Measurements from ENCODE around the gene GRM1.

GRM1 gene

DNA sequence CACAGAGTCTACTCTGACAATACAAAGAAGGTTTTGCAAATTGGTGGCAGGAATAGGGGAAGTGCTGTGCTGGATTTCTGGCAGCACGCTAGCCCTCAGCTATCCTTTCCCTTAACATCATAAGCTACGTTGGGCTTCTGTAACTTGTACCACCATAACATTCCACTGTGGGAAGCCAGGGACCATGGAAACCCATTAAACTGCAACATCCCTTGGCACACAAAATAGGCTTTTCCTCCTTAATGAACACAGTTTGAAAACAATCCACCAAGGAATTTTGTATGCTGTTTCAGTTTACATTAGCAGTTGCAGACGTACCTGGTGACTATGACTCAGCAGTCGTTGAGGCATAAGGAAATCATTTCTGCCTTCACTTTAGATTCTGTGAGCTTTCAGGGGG lies 310.9 kb downstream of the GRM1 start:
- no peak for DNase-seq

DNA sequence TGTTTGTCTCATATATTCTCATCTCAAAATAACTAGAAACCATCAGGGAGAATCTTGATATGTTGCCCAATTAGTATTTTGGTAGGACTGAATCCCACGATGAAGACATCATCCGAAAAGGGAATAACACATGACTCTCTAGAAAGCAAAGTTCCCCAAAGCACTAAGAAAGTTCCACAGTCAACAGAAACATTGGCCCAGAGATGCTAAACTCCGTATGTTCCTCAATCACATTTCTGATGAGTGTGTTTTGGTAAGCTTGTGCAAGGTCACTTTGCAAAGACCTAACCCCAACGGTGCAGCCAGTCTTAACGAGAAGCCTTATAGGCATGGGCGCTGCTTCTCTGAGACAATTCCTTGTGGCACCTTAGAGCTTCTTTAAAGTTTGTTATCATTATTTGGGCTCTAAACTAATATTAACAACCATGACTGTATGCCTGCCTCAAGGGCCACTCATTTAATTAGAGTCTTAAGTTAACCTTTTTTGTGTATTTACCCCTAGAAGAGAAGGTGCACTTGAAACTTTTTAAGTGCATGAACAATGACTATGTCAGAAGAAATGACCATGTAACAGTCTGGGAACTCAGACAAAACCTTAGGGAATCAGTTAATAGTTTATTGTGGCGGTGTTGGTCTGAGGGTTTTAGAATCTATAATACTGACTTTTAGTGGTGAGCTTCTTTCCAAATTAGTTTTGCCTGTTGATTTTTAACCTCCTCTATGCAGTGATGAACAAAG lies 312.8 kb downstream of the GRM1 start:
- DNase-seq = no peak

DNA sequence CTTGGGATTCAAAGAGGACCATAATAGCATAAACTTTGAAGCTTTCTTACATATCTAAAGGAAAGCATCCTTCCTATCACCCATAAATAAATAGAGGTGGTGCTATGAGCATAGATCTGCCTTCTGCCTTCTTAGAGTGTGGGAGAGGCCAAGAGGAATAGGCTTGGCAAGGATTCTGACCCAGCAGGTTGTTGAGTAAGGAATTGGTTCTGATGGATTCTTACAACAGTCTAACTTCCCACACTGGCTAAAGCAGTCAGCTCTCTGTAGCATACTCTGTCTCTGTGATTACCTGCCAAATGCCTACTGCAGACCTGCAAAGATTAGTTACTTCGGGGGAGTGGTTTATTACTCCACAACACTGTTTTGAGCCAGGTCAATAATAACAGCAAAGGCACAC lies 316.7 kb downstream of the GRM1 start:
- no peak for DNase-seq

DNA sequence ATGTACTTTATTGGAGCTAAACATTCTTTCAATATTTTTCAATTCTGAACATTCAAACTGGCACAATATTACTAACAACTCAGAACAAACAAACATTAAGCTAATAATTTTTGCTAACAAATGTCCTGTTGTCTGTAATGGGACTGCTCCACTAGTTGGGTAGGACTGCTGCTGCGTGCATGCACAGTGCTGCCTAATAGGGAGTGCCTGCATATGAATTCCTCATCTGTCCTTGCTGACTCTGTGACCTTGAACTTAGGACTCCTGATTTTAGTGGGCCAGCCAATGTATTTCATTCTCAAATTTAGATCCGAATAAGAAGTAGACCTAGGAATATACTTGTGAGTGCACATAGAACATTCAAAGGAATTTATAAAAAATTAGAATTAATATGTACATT lies 318.2 kb downstream of the GRM1 start:
- DNase-seq = no peak

DNA sequence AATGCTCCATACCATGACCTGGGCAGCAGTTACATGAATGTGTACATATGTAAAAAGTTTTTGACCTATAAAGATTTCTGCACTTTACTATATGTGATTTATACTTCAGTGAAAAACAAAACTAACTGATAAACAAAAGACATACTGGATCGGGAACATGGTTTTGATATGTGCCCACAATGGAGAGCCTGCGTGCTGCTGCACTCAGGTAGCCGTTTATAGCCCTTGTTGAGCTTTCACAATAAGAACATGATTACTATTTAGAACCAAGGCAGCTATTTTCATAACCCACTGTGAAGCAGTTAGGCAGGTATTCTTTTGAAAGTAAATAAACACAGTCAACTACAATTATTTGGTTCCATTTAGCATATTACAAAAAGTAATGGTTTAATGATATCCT lies 318.8 kb downstream of the GRM1 start:
- no peak for DNase-seq

DNA sequence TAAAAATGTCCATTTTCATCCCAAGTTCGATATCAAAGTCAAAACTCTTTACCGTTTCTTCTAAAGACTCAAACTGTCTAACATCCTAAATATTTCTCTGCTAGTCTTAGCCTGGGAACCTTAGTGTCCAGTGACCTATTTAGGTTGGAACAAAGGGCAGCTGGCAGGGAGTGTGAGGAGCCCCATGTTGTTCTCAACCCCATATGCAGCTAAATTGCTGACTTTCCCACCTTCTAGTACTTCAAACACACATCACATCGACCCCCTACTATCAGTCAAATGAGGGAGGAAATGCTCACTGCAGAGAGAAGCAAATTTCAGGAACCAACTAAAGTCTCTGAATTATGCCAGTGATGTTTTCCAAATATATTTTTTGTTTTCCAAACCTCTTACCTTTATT lies 322.2 kb downstream of the GRM1 start:
- no peak for DNase-seq

DNA sequence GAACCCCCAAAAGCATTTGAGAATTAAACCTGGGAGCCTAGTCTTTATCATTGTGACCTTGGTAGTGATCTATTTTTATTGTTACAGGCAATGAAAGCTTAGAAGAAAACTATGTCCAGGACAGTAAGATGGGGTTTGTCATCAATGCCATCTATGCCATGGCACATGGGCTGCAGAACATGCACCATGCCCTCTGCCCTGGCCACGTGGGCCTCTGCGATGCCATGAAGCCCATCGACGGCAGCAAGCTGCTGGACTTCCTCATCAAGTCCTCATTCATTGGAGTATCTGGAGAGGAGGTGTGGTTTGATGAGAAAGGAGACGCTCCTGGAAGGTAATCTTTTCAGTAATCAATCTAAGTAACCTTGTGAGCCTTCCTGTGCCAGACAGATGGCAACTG lies 323.3 kb downstream of the GRM1 start:
- DNase-seq = no peak

DNA sequence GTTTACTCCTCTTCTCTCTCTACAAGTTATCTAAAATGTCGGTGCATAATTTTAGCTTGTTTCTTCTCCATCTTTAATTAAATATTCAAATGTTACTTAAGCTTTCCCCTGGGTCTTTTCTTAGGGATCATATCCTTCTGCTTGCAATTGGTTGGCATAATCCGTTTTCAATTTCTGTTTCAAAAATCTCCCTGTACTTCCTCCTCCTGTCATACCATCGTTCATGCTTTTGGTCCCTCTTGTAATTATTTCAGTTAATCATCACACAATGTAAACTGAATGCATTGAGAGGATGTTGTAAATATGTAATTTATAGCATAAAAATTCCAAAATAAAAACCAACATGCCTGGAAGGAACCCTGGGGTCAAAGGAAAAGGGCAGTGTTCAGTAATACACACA lies 325.6 kb downstream of the GRM1 start:
- no peak for DNase-seq

DNA sequence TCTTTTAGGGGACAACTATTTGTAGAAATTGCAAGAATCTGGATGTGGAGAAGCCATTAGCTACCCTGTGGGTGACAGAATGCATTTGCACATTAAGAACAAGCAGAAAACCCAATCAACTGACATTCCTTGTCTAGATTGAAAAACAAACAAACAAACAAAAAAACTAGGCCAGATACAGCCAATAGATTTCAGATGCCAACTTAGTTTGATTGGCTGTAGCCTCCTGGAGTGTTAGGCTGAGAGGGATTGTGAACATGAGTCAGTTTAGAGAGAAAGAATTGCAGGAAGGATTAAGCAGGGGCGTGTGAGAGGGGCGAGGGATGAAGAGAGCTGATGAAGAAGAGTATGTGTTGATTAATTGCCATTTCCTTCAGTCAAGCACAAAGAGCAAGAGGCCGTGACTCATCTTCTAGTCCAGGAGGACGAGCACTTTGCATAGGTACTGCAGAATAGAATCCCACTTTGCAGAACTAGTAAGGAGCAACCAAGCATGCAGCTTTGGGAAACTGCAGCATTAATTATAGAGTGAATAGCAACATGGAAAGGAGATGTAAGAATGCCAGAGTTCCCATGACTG lies 326.7 kb downstream of the GRM1 start:
- no peak for DNase-seq

DNA sequence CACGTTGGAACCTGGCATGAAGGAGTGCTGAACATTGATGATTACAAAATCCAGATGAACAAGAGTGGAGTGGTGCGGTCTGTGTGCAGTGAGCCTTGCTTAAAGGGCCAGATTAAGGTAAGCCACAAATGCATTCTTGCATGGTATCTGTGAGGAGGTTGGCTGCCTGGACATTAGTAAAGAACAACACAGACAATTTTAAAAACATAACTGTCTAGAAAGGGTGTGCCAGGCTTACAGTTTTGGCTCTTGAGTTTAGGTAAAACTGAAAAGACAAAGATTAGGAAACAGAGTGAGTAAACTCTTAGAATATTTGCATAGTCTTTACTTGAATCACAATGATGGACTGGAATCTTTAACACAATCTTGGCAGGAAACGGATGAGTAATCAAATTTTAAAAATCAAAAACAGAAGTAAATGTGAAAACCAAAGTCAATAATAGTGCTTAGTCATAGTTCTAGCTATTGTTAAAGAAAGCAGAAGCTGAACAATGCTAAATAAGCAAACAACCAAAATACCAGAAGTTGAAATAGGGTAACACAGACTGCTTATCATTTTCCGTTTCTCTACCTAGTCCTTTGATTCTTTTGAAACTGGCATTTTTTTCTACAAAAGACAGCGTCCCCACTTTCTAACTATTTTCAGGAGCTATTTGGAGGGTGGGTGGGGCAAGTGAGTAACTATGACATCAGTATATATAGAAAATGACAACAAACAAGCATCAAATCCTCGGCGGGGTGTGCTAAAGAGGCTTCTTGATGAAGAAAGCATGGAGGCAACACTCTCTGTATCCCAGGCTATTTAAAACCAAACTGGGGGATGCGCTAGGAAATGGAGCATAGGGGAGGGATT lies 328.9 kb downstream of the GRM1 start:
- DNase-seq = no peak

DNA sequence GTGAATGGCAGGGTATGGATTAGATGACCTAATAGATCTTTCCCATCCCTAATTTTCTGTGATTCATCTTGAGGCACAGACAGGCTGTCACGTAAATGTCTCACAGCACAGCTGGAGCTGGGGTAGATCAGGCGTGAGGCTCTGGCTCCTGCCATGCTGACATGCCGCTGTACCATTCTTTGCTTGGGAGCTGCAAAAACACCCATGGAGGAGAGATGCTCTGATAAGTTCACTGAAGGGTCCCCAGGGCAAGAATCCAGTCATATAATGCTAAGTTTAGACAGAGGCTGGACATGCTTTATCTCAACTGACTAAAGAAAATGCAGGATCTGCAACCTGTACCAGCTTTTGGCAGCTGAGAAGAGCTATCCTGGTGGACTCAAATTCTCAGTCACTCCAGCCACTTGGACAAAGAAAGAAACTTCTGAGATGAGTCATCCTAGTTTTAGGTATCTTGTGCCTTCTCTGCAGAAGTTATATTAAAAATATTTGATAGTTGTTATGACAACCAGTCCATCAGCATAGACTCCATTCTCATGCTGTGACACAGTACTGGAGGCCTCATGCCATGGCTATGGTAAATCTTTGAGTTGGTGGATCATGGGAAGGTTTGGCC lies 329.7 kb downstream of the GRM1 start:
- DNase-seq = no peak

DNA sequence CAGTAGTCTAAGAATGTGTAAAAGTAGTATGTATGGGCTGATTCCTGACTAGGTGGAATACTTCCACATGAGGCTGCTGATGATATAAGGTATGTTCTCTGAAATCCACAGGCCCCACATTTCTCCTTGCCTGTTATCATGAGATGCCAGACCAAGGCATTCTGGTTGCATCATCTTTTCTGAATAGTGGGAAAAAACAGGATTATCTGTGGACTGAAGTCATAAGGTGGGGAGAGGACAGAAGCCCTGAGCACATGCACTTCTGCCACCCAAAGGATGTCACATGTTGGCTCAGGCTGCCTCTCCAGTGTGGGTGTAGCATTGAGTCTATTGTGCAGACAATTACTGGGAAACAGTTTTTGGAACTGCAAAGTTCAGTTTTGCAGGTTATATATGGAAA lies 330.3 kb downstream of the GRM1 start:
- DNase-seq = no peak

DNA sequence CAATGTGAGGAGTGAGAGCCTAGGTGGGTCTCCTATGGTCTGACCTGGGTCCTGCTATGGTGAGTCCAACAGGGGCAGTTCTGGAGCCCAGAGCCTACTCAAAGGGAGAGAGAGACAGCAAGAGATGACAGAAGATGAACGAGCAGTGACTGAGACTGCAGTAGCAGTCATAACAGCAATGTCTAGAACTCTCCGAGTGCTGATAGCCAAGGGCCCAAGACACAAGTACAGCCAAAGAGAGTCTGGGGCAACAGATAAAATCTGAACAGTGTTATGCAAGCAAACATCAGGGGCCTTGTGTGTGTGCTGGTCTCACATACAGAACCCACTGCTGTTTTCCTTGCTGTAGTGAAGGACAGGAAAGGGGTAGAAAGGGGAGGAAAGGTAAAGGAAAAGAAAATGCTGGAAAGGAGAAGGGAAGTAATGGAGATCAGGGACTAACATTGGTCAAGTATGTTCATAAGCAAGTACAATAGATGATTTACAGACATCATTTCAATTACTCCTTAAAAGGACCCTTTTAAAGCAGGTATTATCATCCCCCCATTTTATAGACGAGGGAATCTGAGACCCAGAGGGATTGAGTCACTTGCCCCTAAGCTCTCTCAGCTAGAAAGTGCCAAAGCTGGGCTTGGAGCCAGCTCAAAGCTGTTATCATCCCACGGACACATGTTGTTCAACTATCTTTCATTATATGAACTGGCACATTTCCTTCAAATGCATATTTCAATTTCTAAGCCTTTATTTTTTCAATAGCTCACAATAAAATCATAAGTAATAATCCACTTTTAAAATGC lies 332.5 kb downstream of the GRM1 start:
- DNase-seq = no peak

DNA sequence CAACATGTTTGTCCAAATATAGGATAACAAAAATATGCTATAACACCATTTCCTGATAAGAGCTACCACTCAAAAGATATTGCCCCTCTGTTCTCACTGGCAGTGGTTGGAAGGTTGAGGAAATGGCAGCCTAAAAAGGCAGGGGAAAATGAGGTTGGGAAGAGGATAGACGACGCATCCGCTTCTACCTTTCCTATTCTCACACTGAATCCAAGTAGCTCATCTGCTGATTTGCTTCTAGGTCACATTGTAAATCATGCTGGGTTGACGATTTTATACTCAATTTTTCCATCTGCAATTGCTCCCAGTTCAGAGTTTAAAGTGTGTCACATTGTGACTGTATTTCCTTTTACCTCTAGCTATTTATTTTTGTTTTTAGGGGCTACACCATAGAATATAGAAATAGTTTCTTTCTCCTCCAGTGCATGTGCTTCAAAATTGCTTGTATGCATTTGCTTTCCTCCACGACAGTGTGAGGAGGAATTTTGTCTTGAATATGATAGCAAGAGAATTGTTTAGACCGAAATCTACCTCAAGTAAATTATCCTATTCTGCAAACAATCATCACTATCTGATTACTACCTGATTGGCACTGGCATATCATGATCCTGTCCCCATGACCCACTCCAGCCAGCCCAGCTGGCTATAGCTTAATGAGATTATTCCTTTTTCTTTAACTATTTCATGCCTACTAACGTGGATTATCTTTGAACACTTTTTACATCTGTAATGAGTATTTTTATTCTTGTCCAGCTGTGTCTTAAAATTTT lies 335.2 kb downstream of the GRM1 start:
- no peak for DNase-seq

DNA sequence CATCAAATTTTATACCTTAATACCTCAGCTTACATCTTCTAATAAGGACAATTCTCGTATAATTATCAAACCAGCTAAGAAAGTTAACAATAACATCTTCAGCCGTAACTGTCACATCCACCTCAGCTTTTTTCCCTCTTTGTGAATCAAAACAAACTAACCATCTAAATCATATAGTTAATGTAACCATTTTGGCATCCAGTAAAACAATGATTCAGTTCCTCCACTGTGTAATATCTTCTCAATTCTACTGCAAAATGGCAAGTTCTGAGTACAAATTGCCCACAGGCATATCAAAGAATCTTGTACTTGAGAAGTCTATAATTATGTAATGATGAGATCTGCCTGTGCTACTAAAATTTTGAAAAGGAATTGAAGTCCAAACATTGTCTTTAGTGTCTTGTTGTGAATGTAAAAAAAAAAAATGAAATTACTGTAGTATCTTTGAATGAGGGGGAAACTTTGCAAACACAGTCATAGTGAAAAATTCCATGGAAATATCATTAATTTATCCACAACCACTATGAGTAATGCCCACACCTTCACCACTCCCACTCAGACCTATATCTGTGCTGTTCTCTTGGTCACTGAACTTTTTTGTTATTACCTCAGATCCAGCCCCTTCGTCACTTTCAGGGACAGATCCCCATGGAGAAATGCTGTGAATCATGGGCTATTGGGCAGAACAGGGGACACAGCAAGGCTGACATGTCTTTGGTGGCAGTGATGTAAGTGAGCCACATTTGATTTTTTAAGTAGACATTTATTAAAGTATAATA lies 336.1 kb downstream of the GRM1 start:
- no peak for DNase-seq

DNA sequence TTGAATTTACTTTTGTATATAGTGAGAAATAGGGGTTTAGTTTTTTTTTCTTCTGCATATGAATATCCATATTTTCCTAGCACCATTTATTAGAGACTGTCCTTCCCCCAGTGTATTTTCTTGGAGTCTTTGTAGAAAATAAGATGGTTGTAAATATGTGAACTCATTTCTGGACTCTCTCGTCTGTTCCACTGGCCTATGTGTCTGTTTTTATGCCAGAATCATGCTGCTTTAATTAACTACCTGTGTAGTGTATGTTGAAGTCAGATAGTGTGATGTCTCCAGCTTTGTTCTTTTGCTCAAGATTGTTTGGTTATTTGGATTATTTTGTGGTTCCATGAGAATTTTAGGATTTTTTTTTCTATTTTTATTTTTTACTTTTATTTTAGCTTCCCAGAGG lies 338.2 kb downstream of the GRM1 start:
- DNase-seq = no peak

DNA sequence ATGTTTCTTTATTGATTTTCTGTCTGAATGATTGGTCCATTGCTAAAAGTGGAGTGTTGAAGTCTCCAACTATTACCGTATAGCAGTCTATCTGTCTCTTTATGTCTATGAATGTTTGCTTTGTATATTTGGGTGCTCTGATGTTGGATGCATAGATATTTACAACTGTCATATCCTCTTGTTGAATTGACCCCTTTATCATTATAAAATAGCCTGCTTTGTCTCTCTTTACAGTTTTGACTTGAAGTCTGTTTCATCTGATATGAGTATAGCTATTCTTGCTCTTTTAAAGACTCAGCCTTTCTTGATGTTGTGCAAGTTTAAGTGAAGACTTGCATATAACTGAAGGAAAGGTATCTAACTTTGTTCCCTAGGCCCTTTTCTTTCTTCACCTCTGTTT lies 341.0 kb downstream of the GRM1 start:
- DNase-seq = no peak

DNA sequence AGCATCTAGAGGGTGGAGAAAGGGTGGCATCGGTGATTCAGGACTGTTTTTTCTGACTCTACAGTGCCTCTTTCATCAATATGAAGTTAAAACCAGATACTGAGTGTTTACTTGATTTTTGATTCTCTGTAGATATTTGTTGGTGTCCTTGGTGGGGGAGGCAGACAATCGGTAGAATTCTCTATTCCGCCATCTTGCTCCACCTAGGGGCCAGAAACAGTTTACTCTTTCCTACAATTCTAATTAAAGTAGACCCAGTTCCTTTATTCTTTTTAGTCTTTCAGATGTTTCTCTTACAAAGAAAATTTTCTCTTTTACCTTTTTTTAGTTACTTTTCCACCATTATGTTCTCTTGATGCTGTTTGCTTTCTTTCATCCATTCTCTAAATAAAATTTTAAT lies 352.6 kb downstream of the GRM1 start:
- no peak for DNase-seq

DNA sequence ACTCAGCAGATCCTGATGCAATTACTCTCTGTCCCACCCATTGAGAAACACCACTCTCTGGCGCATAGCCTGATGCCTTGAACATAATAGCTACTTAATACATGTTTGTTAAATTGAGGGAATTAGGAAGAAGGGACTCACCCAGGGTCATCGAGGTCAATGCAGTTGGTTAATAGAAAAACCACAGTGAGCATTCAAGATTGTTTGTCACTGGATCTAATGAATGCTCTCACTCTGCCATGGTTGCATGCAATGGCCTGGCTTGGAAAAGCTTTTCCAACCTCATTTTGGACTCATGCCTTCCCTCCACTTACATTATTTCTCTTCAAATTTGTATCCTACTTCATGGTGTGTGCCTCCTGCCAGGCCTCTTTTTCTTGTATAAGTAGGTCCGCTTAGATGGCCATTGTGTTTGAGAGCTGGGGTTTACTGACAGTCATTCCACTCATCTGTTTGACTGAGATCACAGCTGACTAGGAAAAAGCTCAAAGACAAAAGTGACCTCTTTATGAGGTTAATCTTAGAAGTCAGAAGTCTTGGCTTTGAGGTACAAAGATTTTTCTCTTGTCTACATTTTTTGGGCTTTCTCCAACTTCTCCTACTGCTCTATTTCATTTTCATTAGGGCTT lies 360.0 kb downstream of the GRM1 start:
- DNase-seq = no peak

DNA sequence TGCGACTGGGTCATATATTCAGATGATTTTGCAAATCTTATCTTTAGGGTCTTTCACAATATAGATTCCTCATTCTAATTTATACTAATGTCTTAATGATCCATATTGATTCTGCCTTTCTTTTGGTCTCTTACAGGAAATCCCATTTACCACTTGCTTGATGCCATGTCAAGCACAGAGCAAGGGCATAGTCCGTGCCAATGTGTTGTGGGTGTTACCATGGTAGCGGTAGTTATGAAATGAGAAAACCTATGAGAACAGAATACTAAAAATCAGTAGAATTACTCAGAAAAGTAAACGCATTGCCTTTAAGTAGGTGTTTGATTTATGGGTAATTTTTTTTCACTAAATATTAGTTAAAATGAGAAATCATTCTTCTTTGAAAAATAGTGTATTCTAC lies 360.9 kb downstream of the GRM1 start:
- DNase-seq = no peak

DNA sequence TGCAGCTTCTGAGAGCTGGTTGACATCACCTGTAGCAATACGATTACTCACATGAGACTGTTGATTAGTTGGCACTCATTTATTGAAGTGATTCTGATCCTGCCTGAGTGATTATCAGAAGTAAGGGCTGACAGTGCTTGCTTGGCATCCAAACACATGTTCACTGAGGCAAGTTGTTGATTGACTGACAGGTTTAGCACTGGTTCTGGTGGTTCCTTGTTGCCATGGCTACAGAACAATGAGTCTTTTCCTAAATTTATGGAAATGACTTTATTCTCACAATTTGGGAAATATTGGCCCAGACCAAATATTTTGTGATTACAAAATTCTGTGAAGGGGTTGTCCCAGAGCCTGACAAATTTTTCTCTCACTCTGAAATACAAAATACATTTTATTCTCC lies 368.8 kb downstream of the GRM1 start:
- DNase-seq = no peak

All from DMS79 treated with DMSO at 0.1 percent for 48 hours (cell line).